ENCODE measurements around the gene MRPL1. TPM values are rescaled to one million over a fixed set of nuclear protein-coding genes. Genes with fewer than 3 reads are reported as not detected.
A peak's percentile ranks its signal among the peaks of the same experiment; 100 is the strongest.
"Not testable (repeated sequence)": the region's sequence is repeated elsewhere in the genome, so short reads cannot be mapped to it uniquely, and the experiment has no call there.

The MRPL1 gene
- total RNA-seq, 1 experiment from 2014 or later = 60.6 TPM

DNA sequence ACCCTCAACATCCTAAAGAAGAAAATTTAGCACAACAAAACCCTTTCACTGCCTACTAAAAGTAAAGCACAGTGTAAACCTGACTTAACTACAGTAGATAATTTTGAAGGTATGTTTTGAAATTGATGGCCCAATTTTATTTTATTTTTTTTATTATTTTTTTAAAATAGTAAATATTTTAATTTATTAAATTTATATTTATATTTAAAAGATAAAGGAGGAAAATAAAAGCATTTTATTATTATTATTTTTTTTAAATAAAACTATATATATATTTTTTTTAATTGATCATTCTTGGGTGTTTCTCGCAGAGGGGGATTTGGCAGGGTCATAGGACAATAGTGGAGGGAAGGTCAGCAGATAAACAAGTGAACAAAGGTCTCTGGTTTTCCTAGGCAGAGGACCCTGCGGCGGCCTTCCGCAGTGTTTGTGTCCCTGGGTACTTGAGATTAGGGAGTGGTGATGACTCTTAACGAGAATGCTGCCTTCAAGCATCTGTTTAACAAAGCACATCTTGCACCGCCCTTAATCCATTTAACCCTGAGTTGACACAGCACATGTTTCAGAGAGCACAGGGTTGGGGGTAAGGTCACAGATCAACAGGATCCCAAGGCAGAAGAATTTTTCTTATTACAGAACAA, 120.4 kb downstream of the MRPL1 start:
- not testable (repeated sequence) for DNase-seq (ENCODE audit: low read depth)

- not testable (repeated sequence) for DNase-seq (ENCODE audit: low read depth)
These were observed 121.1 kb downstream of the MRPL1 start for GRCh38 chr4:77983612-77984311.

DNA sequence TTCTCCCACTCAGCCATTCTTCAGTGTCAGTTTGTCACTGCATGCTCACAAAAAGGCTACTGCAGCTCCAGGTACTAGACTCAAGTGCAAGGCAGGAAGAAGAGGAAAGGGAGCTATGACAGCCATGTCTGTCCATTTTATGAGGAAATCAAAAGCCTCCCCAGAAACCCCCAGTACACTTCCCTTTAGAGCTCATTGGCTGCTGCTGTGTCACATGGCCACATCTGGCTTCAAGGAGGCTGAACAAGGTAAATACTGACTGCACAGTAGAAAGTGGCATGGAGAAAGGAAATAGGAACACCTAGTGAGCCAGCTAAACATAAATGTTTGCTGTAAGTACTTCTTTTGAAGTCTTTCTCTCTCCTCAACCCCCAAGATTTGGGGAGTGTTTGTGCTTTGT, 127.3 kb downstream of the MRPL1 start:
- DNase-seq (ENCODE audit: low read depth) = no peak

GRCh38 chr4:77990456-77990855, 127.8 kb downstream of the MRPL1 start:
- no peak for DNase-seq (ENCODE audit: low read depth)

GRCh38 chr4:77990904-77991358, 128.3 kb downstream of the MRPL1 start:
- no peak for DNase-seq (ENCODE audit: low read depth)

- no peak for DNase-seq (ENCODE audit: low read depth)
These were observed 130.0 kb downstream of the MRPL1 start for GRCh38 chr4:77992581-77992980.

DNA sequence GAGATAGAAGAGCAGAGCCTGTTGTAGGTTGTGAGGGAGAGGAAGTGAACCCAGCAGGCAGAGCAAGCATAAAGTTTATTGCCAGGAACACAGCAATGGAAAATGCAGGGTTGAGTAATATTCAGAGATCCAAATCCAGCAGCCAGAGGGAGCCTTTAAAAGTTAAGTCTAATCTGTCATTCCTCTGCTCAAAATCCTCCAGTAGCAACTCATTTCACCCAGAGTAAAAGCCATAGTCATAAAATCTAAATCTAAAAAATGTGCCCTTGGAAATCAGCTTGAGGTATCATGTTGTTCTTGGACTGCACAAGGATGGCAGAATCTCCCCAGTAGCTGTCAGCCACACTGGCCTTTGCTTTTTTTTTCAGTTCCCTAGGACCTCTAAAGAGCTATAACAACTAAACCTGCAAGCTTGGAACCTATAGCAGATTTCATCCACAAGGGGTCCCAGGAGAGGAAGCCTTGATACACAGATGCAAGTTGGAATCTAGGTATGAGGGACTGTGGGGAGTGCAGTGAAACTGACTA, 131.6 kb downstream of the MRPL1 start:
- peak; percentile 65 for DNase-seq (ENCODE audit: low read depth)

GRCh38 chr4:77996076-77996475, 133.4 kb downstream of the MRPL1 start:
- no peak for DNase-seq (ENCODE audit: low read depth)

- DNase-seq (ENCODE audit: low read depth) = no peak
These were observed 138.9 kb downstream of the MRPL1 start for GRCh38 chr4:78001531-78001930.

DNA sequence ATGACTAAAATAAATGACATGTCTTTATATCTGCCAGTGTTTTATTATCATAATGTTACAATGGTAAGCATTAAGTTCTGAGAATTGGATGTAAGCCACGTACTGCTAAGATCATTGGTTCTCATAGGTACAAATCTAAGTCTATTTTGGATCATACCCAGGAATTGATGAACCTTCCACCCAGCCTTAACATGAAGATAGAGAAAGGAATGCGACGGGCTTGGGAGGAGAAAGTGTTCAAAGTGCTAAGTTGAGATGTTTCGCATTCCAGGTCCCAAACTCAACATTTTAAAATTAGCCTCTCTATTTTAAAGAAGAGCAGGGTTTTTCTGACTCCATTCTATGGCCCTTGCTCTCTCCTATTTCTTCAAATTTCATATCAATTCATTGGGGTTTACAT, 139.6 kb downstream of the MRPL1 start:
- DNase-seq (ENCODE audit: low read depth) = no peak

Small RNA genes lying within 50 kb of the gene (small RNA-seq; reads per million reads assigned to genes)
- not detected for gene AC112225.1

Other genes starting within 250 kb of the MRPL1 start
- gene CNOT6L, start 43.5 kb upstream of the MRPL1 start, total RNA-seq (2014; rRNA removed; shearing (Covaris generic)) = 4.5 and 7.6 TPM in 2 replicates
- 1.3 and 2.1 TPM in 2 replicates for gene FRAS1, start 194.5 kb downstream of the MRPL1 start, total RNA-seq (2014; rRNA removed; shearing (Covaris generic))